WTC11 (cell line): Measurements from ENCODE around the gene NRXN3. TPM values are rescaled to one million over a fixed set of nuclear protein-coding genes. Genes with fewer than 3 reads are reported as not detected.

Experiments
- ATAC-seq: fragments of 200-7000 bp; cut with Tn5 transposase; 2 replicates; pipeline ENCODE4 v1.10.0; 2021; ENCODE audit warnings: mild to moderate bottlenecking, moderate library complexity
- CTCF ChIA-PET: fragments of 300-600 bp; sonication (Branson Sonifier 250); formaldehyde crosslinking; loops from one replicate; lab custom pipeline; 2021; ENCODE audit warnings: antibody characterized with exemption; lab: Charles Lee
- POLR2A ChIA-PET: fragments of 350-600 bp; sonication (Branson Sonifier 250); formaldehyde crosslinking; loops from one replicate; lab custom pipeline; 2021; ENCODE audit warnings: antibody characterized with exemption; lab: Charles Lee
- DNase-seq: peaks from one replicate; pipeline ENCODE4 v3.0.0; 2021; ENCODE audit warnings: low spot score
- H3K27ac Mint-ChIP-seq: 2 replicates; pipeline ENCODE4 v1.8.0; 2021; ENCODE audit warnings: mixed read lengths
- H3K27me3 Mint-ChIP-seq: 2 replicates; pipeline ENCODE4 v1.8.0; 2021; ENCODE audit warnings: low read depth, mild to moderate bottlenecking, moderate library complexity, mixed read lengths
- H3K36me3 Mint-ChIP-seq: 2 replicates; pipeline ENCODE4 v1.8.0; 2021; ENCODE audit warnings: mixed read lengths
- H3K4me1 Mint-ChIP-seq: 2 replicates; pipeline ENCODE4 v1.8.0; 2022; ENCODE audit warnings: mixed read lengths
- H3K4me3 Mint-ChIP-seq: 2 replicates; pipeline ENCODE4 v1.8.0; 2021; ENCODE audit warnings: mild to moderate bottlenecking, moderate library complexity, mixed read lengths
- H3K9me3 Mint-ChIP-seq: 2 replicates; pipeline ENCODE4 v1.8.0; 2021; ENCODE audit warnings: mixed read lengths
- CREM ChIP-seq: sonication (generic); formaldehyde crosslinking; IDR thresholded peaks from 2 replicates; pipeline ENCODE4 v1.8.1; 2022; ENCODE audit warnings: mild to moderate bottlenecking, missing genetic modification reagents, moderate library complexity
- ETV6 ChIP-seq: sonication (generic); formaldehyde crosslinking; IDR thresholded peaks from 2 replicates; pipeline ENCODE4 v1.8.1; 2022; ENCODE audit warnings: mild to moderate bottlenecking, missing genetic modification reagents
- FOXJ3 ChIP-seq: sonication (generic); formaldehyde crosslinking; IDR thresholded peaks from 2 replicates; pipeline ENCODE4 v1.9.0; 2021; ENCODE audit warnings: missing genetic modification reagents, mild to moderate bottlenecking, borderline replicate concordance
- GABPB1 ChIP-seq: sonication (generic); formaldehyde crosslinking; IDR thresholded peaks from 2 replicates; pipeline ENCODE4 v1.8.1; 2023; ENCODE audit warnings: mild to moderate bottlenecking, missing genetic modification reagents
- IRF2 ChIP-seq: sonication (generic); formaldehyde crosslinking; IDR thresholded peaks from 2 replicates; pipeline ENCODE4 v1.8.0; 2022; ENCODE audit warnings: low read depth, missing genetic modification reagents, borderline replicate concordance
- MXD4 ChIP-seq: fragments of 250-450 bp; sonication (Bioruptor Pico); IDR thresholded peaks from 2 replicates; pipeline ENCODE4 v1.8.0; 2021; ENCODE audit warnings: mild to moderate bottlenecking, moderate library complexity, borderline replicate concordance
- MYBL2 ChIP-seq: sonication (generic); formaldehyde crosslinking; IDR thresholded peaks from 2 replicates; pipeline ENCODE4 v1.8.1; 2023; ENCODE audit warnings: mild to moderate bottlenecking, moderate library complexity, missing genetic modification reagents
- NFATC4 ChIP-seq: fragments of 250-450 bp; sonication (Bioruptor Pico); IDR thresholded peaks from 2 replicates; pipeline ENCODE4 v1.9.0; 2021; ENCODE audit warnings: mild to moderate bottlenecking
- NFE2L1 ChIP-seq: sonication (generic); formaldehyde crosslinking; IDR thresholded peaks from 2 replicates; pipeline ENCODE4 v1.8.1; 2023; ENCODE audit warnings: missing genetic modification reagents
- NR1H2 ChIP-seq: sonication (generic); formaldehyde crosslinking; IDR thresholded peaks from 2 replicates; pipeline ENCODE4 v1.9.0; 2021; ENCODE audit warnings: mild to moderate bottlenecking, moderate library complexity, missing genetic modification reagents
- OVOL2 ChIP-seq: fragments of 250-450 bp; sonication (Bioruptor Pico); IDR thresholded peaks from 2 replicates; pipeline ENCODE4 v1.9.0; 2021; ENCODE audit warnings: mild to moderate bottlenecking, borderline replicate concordance
- SMAD3 ChIP-seq: sonication (generic); formaldehyde crosslinking; IDR thresholded peaks from 2 replicates; pipeline ENCODE4 v1.8.0; 2022; ENCODE audit warnings: missing genetic modification reagents, mild to moderate bottlenecking, borderline replicate concordance
- SP1 ChIP-seq: sonication (generic); formaldehyde crosslinking; conservative IDR thresholded peaks from 2 replicates; pipeline ENCODE4 v1.8.1; 2022; ENCODE audit warnings: missing genetic modification reagents
- ZNF121 ChIP-seq: sonication (generic); formaldehyde crosslinking; IDR thresholded peaks from 2 replicates; pipeline ENCODE4 v1.8.0; 2023; ENCODE audit warnings: missing genetic modification reagents
- ZNF138 ChIP-seq: sonication (generic); formaldehyde crosslinking; conservative IDR thresholded peaks from 2 replicates; pipeline ENCODE4 v1.8.1; 2022; ENCODE audit warnings: mild to moderate bottlenecking, moderate library complexity, missing genetic modification reagents
- ZSCAN18 ChIP-seq: fragments of 250-450 bp; sonication (Bioruptor Pico); IDR thresholded peaks from 2 replicates; pipeline ENCODE4 v2.1.2; 2022; ENCODE audit warnings: mild to moderate bottlenecking, moderate library complexity
- total RNA-seq: library from RNA; stranded (reverse); gene quantifications from 3 replicates; pipeline ENCODE4 v1.2.3, GENCODE V29; 2021
- TF ChIP-seq, protein P1 (sequence below): sonication (generic); formaldehyde crosslinking; IDR thresholded peaks from 2 replicates; pipeline ENCODE4 v1.8.0; 2023; ENCODE audit warnings: missing genetic modification reagents, mild to moderate bottlenecking, borderline replicate concordance
- TF ChIP-seq, protein P2 (sequence below): sonication (generic); formaldehyde crosslinking; IDR thresholded peaks from 2 replicates; pipeline ENCODE4 v1.8.1; 2023; ENCODE audit warnings: mild to moderate bottlenecking, missing genetic modification reagents
- TF ChIP-seq, protein P3 (sequence below): sonication (generic); formaldehyde crosslinking; IDR thresholded peaks from 2 replicates; pipeline ENCODE4 v1.8.0; 2022; ENCODE audit warnings: missing genetic modification reagents
- TF ChIP-seq, protein P4 (sequence below): fragments of 250-450 bp; sonication (Bioruptor Pico); IDR thresholded peaks from 2 replicates; pipeline ENCODE4 v1.9.0; 2021; ENCODE audit warnings: mild to moderate bottlenecking
- TF ChIP-seq, protein P5 (sequence below): sonication (generic); formaldehyde crosslinking; IDR thresholded peaks from 2 replicates; pipeline ENCODE4 v1.8.0; 2023; ENCODE audit warnings: missing genetic modification reagents
- TF ChIP-seq, protein P6 (sequence below): fragments of 250-450 bp; sonication (Bioruptor Pico); IDR thresholded peaks from 2 replicates; pipeline ENCODE4 v1.9.0; 2021; ENCODE audit warnings: moderate library complexity, mild to moderate bottlenecking, inconsistent platforms, borderline replicate concordance

The NRXN3 gene
- total RNA-seq, 1 experiment from 2014 or later: 3.0 TPM

DNA sequence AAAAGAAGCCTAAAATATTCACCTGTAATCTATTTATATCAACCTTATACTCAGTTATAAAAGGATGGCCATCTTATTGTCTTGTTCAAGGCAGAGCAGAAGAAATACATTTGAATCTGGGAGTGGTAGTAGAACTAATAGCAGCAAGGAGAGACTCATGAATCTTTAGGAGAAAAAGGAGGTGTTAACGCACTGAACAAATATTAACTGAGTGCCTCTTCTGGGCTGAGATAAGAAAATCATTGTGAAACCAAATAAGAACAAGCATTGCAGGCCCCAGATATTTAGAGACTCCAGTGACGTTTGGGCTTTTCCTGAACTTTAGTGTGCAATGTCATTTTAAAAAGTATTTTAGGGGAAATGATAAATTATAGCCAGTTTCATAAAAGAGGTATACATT, 1250.6 kb downstream of the NRXN3 start (continued):
- TF ChIP-seq GABPB1: no peak
- TF ChIP-seq MXD4 (CRISPR knock-in tag): no peak
- TF ChIP-seq, protein P1, sequence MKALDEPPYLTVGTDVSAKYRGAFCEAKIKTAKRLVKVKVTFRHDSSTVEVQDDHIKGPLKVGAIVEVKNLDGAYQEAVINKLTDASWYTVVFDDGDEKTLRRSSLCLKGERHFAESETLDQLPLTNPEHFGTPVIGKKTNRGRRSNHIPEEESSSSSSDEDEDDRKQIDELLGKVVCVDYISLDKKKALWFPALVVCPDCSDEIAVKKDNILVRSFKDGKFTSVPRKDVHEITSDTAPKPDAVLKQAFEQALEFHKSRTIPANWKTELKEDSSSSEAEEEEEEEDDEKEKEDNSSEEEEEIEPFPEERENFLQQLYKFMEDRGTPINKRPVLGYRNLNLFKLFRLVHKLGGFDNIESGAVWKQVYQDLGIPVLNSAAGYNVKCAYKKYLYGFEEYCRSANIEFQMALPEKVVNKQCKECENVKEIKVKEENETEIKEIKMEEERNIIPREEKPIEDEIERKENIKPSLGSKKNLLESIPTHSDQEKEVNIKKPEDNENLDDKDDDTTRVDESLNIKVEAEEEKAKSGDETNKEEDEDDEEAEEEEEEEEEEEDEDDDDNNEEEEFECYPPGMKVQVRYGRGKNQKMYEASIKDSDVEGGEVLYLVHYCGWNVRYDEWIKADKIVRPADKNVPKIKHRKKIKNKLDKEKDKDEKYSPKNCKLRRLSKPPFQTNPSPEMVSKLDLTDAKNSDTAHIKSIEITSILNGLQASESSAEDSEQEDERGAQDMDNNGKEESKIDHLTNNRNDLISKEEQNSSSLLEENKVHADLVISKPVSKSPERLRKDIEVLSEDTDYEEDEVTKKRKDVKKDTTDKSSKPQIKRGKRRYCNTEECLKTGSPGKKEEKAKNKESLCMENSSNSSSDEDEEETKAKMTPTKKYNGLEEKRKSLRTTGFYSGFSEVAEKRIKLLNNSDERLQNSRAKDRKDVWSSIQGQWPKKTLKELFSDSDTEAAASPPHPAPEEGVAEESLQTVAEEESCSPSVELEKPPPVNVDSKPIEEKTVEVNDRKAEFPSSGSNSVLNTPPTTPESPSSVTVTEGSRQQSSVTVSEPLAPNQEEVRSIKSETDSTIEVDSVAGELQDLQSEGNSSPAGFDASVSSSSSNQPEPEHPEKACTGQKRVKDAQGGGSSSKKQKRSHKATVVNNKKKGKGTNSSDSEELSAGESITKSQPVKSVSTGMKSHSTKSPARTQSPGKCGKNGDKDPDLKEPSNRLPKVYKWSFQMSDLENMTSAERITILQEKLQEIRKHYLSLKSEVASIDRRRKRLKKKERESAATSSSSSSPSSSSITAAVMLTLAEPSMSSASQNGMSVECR: no peak

GRCh38 chr14:79421811-79422210, 1251.6 kb downstream of the NRXN3 start:
- CTCF ChIA-PET: no interaction called here

DNA sequence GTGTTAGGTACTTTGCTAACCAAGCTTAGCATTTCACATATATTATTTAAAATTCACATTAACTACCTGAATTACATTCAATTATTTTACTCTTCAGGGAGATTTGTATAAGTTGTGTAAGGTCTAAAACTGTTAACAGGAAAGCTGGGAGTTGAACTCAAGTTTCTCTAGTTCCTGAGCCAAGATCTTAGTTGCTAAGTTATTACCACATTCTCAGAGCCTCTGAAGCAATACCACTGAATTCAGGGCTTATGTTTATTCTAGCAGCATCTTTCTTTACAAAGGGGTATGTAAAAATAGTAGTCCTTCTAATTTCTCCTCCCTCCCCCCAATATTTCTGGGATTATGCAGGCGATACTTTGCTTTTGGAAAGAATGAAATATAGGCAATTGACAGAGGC, 1254.3 kb downstream of the NRXN3 start:
- Mint-ChIP-seq H3K36me3 (peaks cover 3% of the 10 kb centered on the region; the same call in 1 of the 2 replicates), H3K4me1 (peaks cover 2% of the 10 kb centered on the region; the same call in 1 of the 2 replicates), H3K9me3 (peaks cover 7% of the 10 kb centered on the region), H3K4me3 (no peak overlapping the region), H3K27me3 (no peaks in the 10 kb centered on the region), H3K27ac (no peak overlapping the region)
- DNase-seq (no peak), ATAC-seq (no peak)
- ChIA-PET CTCF (no interaction called here), POLR2A (no interaction called here)
- TF ChIP-seq IRF2 (CRISPR knock-in tag) (no peak), MYBL2 (CRISPR knock-in tag) (no peak), NFE2L1 (CRISPR knock-in tag) (no peak), FOXJ3 (CRISPR knock-in tag) (no peak), SMAD3 (CRISPR knock-in tag) (no peak), SP1 (no peak), NFATC4 (no peak), ETV6 (CRISPR knock-in tag) (no peak), ZSCAN18 (CRISPR knock-in tag) (no peak)
- TF ChIP-seq, protein P2, sequence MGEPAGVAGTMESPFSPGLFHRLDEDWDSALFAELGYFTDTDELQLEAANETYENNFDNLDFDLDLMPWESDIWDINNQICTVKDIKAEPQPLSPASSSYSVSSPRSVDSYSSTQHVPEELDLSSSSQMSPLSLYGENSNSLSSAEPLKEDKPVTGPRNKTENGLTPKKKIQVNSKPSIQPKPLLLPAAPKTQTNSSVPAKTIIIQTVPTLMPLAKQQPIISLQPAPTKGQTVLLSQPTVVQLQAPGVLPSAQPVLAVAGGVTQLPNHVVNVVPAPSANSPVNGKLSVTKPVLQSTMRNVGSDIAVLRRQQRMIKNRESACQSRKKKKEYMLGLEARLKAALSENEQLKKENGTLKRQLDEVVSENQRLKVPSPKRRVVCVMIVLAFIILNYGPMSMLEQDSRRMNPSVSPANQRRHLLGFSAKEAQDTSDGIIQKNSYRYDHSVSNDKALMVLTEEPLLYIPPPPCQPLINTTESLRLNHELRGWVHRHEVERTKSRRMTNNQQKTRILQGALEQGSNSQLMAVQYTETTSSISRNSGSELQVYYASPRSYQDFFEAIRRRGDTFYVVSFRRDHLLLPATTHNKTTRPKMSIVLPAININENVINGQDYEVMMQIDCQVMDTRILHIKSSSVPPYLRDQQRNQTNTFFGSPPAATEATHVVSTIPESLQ (CRISPR knock-in tag): no peak
- TF ChIP-seq, protein P3, sequence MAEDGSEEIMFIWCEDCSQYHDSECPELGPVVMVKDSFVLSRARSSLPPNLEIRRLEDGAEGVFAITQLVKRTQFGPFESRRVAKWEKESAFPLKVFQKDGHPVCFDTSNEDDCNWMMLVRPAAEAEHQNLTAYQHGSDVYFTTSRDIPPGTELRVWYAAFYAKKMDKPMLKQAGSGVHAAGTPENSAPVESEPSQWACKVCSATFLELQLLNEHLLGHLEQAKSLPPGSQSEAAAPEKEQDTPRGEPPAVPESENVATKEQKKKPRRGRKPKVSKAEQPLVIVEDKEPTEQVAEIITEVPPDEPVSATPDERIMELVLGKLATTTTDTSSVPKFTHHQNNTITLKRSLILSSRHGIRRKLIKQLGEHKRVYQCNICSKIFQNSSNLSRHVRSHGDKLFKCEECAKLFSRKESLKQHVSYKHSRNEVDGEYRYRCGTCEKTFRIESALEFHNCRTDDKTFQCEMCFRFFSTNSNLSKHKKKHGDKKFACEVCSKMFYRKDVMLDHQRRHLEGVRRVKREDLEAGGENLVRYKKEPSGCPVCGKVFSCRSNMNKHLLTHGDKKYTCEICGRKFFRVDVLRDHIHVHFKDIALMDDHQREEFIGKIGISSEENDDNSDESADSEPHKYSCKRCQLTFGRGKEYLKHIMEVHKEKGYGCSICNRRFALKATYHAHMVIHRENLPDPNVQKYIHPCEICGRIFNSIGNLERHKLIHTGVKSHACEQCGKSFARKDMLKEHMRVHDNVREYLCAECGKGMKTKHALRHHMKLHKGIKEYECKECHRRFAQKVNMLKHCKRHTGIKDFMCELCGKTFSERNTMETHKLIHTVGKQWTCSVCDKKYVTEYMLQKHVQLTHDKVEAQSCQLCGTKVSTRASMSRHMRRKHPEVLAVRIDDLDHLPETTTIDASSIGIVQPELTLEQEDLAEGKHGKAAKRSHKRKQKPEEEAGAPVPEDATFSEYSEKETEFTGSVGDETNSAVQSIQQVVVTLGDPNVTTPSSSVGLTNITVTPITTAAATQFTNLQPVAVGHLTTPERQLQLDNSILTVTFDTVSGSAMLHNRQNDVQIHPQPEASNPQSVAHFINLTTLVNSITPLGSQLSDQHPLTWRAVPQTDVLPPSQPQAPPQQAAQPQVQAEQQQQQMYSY: no peak
- TF ChIP-seq, protein P4, sequence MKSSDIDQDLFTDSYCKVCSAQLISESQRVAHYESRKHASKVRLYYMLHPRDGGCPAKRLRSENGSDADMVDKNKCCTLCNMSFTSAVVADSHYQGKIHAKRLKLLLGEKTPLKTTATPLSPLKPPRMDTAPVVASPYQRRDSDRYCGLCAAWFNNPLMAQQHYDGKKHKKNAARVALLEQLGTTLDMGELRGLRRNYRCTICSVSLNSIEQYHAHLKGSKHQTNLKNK (CRISPR knock-in tag): no peak
- TF ChIP-seq, protein P5, sequence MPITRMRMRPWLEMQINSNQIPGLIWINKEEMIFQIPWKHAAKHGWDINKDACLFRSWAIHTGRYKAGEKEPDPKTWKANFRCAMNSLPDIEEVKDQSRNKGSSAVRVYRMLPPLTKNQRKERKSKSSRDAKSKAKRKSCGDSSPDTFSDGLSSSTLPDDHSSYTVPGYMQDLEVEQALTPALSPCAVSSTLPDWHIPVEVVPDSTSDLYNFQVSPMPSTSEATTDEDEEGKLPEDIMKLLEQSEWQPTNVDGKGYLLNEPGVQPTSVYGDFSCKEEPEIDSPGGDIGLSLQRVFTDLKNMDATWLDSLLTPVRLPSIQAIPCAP (CRISPR knock-in tag): no peak

More at GRCh38 chr14:79421811-79422210, 1251.6 kb downstream of the NRXN3 start:
- Mint-ChIP-seq H3K4me1 (no peaks in the 10 kb centered on the region), H3K27me3 (no peaks in the 10 kb centered on the region)
- no peak for DNase-seq
- TF ChIP-seq NR1H2 (CRISPR knock-in tag) (no peak), MXD4 (CRISPR knock-in tag) (no peak), CREM (CRISPR knock-in tag) (no peak), SMAD3 (CRISPR knock-in tag) (no peak), ZNF138 (no peak), ZNF121 (CRISPR knock-in tag) (no peak), OVOL2 (CRISPR knock-in tag) (no peak)
- TF ChIP-seq, protein P6, sequence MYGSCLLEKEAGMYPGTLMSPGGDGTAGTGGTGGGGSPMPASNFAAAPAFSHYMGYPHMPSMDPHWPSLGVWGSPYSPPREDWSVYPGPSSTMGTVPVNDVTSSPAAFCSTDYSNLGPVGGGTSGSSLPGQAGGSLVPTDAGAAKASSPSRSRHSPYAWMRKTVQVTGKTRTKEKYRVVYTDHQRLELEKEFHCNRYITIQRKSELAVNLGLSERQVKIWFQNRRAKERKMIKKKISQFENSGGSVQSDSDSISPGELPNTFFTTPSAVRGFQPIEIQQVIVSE (CRISPR knock-in tag): no peak
- TF ChIP-seq, all 79 proteins: peak for 0
- Mint-ChIP-seq H3K4me3 (no peak overlapping the region), H3K27ac (no peak overlapping the region), H3K36me3 (peaks cover 4% of the 10 kb centered on the region; the same call in 1 of the 2 replicates), H3K9me3 (peaks cover 8% of the 10 kb centered on the region)
- ATAC-seq: no peak
- POLR2A ChIA-PET: no interaction called here
